DMS53 (cell line): Measurements from ENCODE around the gene CENPM.

ENCODE experiments used
- DNase-seq: peaks from one replicate; lab custom pipeline; 2025; lab: John Stamatoyannopoulos, UW

The CENPM gene

GRCh38 chr22:41913842-41914534, 33.0 kb downstream of the CENPM start:
- DNase-seq: peak; percentile 49

DNA sequence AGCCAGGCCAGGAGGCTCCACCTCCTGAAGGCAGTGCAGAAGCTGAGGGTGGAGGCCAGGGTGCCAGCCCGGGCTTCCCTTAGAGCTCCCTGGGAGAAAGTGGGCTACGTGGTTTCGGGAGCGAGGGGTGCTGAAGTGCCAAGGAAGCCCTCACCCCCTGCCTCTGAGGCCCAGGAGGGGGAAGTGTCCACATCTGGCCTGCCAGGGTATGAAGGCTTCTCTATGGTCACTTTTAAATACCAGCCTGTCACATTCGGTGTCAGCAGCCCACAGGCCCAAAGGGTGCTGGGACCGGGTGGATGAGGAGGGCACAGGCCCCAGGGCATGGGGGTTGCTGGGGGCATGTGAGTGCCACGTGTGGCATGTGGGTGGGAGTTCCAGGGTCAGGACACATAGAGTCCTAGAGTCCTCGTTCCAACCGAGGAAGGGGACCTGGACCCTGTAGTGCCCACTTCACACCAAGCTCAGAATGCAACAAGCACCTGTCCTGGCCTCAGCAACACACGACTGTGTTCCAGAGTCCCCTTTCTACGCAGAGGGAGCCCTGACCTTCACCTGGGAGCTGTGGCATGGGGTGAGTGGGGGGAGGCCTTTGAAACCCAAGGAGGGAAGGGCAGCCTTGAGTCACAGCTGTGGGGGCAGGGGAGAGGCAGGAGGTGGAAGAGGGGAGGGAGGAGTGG, 33.8 kb downstream of the CENPM start:
- DNase-seq: no peak

DNA sequence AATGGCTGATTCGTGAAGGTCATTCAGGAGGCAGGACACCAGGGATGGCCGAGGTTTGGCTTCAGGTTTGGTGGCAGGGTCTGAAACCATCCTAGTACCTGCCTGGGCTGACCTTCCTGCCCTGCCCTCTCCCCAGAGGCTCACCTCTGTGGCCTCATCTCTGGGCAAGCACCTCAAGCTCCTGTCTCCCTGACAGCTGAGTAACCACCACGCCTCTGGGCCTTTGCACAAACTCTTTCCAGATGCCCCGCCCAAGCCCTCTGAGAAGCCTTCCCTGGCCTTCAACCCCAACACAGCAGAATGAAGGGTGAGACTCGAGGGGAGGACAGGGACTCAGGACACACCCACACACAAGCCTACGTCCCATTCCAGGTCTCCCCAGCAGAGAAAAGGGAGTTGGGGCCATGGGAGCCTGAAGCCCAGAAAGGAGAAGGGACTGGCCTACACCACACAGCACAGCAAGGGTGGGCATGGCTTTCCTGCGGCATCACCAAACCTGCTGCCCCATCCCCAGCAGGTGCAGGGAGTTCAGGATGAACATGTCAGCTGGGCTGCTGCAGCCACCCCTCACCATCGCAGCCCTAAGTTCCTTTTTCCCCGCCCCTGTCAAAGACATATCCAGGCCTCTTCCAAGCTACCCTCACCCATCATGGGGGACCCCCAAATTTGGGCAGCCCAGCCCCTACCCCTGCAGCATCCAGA, 34.5 kb downstream of the CENPM start:
- DNase-seq: no peak

DNA sequence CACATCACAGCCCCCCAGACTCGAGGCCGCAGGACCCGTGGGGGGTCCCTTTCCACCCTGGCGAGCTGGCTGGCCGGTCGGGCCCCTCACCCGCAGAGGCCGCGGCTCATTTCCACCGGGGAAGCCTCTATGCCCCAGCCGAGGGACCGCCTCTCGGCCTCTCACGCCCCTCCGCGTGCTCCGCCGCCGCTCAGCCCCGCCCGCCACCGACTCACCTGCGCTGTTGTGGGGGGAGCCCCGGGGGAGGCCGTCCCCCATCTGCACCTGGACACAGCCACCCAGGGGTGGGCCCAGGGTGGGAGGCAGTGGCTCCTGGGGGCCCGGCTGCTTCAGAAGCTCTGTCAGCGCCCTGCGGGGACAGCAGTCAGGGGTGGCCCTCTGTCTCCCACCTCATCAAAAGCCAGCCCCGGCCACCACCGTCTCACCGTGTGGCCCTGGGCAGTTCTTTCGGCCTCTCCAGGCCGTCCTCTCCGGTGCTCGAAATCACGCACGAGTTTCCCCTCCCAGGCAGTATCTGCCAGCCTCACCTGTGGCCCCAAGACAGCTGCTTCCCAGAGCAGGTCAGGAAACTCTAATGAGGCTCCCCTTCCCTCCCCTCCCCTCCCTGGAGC, 35.8 kb downstream of the CENPM start:
- DNase-seq: peak; percentile 39

DNA sequence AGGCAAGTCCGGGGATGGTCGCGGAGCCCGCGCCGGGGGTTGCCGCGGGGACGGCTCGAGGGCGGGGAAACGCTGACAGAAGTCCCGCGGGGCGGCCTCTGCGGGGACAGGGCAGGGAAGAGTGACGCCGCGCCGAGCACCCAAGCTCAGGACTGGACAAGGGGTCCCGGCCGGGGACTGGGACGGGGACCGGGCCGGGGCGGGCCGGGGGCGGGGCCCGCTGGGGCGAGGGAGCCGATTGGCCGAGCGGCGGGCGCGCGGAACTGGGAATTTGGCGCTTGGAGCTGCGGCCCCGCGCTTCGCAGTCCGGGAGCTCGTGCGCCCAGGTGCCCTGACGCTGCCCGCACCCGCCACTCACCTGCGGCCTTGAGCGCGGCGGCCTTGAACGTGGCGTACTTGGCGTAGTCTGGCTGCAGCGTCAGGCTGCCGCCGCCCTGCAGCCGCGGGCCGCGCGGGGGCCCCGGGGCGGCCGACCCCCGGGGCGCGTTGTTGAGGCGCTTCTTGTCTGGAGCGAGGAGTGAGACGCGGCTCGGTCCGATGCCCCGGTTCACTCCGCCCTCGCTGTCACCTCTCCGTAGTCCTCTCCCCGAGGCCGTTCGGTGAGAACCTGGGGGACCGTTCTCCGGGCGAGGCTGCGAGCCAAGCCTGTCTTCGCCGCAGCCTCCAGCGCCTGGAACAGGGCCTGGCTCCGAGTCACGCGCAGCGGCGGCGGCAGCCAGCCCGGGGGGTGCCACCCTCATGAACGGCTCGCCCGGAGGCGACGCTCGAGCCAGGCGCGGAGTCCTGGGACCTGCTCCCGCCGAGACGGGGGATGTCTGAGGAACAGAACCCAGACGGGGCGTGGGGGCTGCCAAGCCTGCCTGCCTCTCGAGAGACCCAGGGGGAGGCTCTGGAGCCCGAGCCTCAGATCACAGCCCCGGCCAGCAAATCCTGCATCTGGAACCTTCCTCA, 36.6 kb downstream of the CENPM start:
- DNase-seq: peak; percentile 71

DNA sequence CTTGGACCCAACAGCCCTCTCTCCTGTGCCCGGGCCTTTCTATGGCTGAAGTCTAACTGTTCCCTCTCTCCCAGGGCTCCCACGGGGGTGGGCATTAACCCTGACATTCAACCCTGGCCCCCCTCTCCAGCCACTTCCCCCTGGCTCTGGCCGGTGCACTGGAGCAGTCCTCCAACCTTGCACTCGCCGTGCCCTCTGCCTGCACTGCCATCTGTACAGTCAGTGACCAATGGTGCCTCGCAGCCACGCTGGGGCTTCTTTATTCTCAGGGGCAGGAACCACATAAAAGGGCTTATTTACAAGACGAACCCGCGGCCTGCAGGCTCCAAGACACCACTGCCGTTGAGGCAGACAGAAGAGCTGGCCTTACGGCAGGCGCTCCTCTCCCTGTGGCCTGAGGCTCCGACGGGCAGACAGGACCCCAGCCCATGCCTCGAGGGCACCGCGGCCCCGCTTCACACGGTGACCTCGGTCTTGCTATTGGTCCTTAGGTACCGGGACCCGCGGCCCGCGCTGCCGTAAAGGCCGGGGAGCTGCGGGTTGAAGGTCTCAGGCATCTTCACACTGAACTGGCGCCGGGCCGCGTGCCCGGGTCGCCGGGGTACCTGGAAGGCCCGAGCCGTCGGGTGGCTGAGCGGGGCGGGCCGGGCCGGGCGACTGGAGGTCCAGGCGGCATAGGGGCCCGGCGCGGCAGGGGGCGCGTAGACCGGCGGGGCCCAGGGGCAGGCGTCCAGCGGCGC, 37.5 kb downstream of the CENPM start:
- peak; percentile 63 for DNase-seq

DNA sequence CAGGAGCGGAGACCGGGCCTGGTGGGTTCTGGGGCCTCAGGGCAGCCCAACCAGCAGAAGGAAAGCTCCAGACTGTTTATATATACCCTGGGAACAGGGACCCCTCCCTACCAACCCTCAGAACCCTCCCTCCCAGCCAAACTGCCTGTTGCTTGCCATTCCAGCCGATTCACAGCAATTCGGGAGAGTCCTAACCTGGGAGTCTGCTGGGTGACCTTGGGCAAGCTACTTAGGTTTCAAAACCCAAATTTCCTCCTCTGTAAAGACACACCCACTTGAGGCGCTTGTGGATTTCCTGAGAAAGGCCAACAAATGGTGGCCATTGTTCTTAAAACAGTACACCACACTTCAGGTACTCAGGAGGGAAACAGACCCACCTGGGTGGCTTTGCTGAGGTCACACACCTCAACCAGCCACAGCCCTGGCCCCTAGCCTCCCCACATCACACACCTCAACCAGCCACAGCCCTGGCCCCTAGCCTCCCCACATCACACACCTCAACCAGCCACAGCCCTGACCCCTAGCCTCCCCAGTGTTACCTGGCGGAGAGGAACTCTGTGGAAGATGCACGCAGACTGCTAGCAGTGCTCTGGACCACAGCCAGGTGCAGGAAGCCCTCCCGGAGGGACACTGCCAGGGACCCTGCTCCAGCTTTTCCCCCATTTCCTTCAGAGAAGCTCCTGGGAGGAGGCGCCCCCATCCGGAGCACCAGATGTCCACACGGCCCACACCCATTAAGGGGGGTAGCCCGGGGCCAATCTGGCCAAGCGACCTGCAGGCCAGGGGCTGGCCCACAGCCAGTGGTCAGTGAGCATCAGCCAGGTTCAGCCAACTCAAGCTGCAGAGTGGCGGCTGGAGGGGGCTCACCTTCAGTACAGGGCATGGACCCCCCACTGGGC, 38.3 kb downstream of the CENPM start:
- peak; percentile 23 for DNase-seq

- DNase-seq: no peak
Observed at GRCh38 chr22:41907436-41908401, 39.2 kb downstream of the CENPM start.

- DNase-seq: no peak
Observed at GRCh38 chr22:41906822-41907221, 40.1 kb downstream of the CENPM start.

- no peak for DNase-seq
Observed at GRCh38 chr22:41905411-41906202, 41.3 kb downstream of the CENPM start.

GRCh38 chr22:41904450-41905410, 42.2 kb downstream of the CENPM start:
- no peak for DNase-seq

- peak; percentile 35 for DNase-seq
Observed at GRCh38 chr22:41902932-41903421, 44.0 kb downstream of the CENPM start.

GRCh38 chr22:41902016-41902415, 44.9 kb downstream of the CENPM start:
- DNase-seq: no peak

DNA sequence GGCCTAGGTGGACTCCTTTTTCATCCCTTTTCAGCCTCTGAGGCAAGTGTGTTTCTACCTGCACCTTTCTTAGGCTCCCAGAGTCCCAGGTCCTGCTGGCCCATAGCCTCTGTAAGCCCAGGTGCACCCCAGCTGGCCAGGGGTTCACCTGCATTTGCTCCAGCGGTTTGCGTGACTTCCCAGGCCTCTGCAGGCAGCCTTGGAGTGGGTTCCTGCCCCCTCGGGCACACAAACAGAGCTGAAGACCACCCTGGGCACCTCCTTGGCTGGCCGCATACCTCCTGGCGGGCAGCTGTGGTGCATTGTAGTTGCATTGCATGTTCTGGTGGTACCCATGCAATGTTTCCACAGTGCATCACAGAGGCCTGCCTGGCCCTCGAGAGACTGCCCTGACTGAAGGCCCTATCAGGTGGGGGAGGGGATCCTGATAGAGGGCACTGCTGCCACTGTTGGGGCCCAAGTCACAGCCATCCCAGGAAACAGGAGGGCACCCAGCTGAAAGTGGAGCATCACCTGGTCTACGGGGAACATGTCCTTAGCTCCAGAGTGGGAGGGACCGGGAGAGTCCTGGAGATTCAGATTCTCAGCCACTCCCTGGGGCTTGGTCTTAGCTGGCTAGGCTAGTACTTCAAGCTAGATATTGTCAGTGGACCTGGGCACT, 46.2 kb downstream of the CENPM start:
- no peak for DNase-seq

- no peak for DNase-seq
Observed at GRCh38 chr22:41899992-41900651, 46.8 kb downstream of the CENPM start.
